A549 treated with AZD9567 at 1 μM for 4 hours (cell line): ENCODE data around the gene USP17L15. TPM values are rescaled to one million over a fixed set of nuclear protein-coding genes. Genes with fewer than 3 reads are reported as not detected.

Experiments used
- total RNA-seq: library from RNA; stranded (reverse); fragments of 200-300 nt; extraction: Qiagen RNA extraction; gene quantifications from 5 replicates; pipeline ENCODE4 v1.2.3, GENCODE V29; 2022; ENCODE audit not compliant: insufficient read depth

USP17L15 gene, protein sequence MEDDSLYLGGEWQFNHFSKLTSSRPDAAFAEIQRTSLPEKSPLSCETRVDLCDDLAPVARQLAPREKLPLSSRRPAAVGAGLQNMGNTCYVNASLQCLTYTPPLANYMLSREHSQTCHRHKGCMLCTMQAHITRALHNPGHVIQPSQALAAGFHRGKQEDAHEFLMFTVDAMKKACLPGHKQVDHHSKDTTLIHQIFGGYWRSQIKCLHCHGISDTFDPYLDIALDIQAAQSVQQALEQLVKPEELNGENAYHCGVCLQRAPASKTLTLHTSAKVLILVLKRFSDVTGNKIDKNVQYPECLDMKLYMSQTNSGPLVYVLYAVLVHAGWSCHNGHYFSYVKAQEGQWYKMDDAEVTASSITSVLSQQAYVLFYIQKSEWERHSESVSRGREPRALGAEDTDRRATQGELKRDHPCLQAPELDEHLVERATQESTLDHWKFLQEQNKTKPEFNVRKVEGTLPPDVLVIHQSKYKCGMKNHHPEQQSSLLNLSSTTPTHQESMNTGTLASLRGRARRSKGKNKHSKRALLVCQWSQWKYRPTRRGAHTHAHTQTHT
- total RNA-seq, result not detected in 5 replicates

DNA sequence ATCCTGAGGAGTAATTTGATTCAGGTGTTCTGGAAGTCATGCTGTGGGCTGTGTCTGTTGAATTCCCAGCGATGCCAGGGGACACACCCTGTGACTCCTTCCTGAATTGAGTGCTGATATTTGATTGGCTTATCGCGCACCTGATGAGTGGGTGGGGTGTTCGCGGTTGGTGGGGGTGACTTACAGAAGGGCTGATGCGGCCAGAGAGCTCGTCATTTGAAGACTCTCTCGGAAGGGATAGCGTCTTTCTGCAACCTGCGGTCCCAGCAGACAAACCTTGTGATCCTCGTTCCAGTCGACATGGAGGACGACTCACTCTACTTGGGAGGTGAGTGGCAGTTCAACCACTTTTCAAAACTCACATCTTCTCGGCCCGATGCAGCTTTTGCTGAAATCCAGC is at the start of gene USP17L15:
USP17L15 (plus strand) TSS at position 301 of the 400 bp plus-strand sequence; CDS start at position 301, 0 bp downstream.

DNA sequence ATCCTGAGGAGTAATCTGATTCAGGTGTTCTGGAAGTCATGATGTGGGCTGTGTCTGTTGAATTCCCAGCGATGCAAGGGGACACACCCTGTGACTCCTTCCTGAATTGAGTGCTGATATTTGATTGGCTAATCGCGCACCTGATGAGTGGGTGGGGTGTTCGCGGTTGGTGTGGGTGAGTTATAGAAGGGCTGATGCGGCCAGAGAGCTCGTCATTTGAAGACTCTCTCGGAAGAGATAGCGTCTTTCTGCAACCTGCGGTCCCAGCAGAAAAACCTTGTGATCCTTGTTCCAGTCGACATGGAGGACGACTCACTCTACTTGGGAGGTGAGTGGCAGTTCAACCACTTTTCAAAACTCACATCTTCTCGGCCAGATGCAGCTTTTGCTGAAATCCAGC is 23.8 kb upstream of the USP17L15 start, which contains the start of gene USP17L10:
USP17L10 (plus strand) TSS at position 301 of the 400 bp plus-strand sequence; CDS start at position 301, 0 bp downstream.

DNA sequence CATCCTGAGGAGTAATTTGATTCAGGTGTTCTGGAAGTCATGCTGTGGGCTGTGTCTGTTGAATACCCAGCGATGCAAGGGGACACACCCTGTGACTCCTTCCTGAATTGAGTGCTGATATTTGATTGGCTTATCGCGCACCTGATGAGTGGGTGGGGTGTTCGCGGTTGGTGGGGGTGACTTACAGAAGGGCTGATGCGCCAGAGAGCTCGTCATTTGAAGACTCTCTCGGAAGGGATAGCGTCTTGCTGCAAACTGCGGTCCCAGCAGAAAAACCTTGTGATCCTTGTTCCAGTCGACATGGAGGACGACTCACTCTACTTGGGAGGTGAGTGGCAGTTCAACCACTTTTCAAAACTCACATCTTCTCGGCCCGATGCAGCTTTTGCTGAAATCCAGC is 19.1 kb upstream of the USP17L15 start, which contains the start of gene USP17L11:
USP17L11 (plus strand) TSS at position 301 of the 400 bp plus-strand sequence; CDS start at position 301, 0 bp downstream.

DNA sequence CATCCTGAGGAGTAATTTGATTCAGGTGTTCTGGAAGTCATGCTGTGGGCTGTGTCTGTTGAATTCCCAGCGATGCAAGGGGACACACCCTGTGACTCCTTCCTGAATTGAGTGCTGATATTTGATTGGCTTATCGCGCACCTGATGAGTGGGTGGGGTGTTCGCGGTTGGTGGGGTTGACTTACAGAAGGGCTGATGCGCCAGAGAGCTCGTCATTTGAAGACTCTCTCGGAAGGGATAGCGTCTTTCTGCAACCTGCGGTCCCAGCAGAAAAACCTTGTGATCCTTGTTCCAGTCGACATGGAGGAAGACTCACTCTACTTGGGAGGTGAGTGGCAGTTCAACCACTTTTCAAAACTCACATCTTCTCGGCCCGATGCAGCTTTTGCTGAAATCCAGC is 14.3 kb upstream of the USP17L15 start, which contains the start of gene USP17L12:
USP17L12 (plus strand) TSS at position 301 of the 400 bp plus-strand sequence; CDS start at position 301, 0 bp downstream.

DNA sequence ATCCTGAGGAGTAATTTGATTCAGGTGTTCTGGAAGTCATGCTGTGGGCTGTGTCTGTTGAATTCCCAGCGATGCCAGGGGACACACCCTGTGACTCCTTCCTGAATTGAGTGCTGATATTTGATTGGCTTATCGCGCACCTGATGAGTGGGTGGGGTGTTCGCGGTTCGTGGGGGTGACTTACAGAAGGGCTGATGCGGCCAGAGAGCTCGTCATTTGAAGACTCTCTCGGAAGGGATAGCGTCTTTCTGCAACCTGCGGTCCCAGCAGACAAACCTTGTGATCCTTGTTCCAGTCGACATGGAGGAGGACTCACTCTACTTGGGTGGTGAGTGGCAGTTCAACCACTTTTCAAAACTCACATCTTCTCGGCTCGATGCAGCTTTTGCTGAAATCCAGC is 9.6 kb upstream of the USP17L15 start, which contains the start of gene USP17L13:
USP17L13 (plus strand) TSS at position 301 of the 400 bp plus-strand sequence; CDS start at position 301, 0 bp downstream.

DNA sequence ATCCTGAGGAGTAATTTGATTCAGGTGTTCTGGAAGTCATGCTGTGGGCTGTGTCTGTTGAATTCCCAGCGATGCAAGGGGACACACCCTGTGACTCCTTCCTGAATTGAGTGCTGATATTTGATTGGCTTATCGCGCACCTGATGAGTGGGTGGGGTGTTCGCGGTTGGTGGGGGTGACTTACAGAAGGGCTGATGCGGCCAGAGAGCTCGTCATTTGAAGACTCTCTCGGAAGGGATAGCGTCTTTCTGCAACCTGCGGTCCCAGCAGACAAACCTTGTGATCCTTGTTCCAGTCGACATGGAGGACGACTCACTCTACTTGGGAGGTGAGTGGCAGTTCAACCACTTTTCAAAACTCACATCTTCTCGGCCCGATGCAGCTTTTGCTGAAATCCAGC is 9.4 kb downstream of the USP17L15 start, which contains the start of gene USP17L17:
USP17L17 (plus strand) TSS at position 301 of the 400 bp plus-strand sequence; CDS start at position 301, 0 bp downstream.

DNA sequence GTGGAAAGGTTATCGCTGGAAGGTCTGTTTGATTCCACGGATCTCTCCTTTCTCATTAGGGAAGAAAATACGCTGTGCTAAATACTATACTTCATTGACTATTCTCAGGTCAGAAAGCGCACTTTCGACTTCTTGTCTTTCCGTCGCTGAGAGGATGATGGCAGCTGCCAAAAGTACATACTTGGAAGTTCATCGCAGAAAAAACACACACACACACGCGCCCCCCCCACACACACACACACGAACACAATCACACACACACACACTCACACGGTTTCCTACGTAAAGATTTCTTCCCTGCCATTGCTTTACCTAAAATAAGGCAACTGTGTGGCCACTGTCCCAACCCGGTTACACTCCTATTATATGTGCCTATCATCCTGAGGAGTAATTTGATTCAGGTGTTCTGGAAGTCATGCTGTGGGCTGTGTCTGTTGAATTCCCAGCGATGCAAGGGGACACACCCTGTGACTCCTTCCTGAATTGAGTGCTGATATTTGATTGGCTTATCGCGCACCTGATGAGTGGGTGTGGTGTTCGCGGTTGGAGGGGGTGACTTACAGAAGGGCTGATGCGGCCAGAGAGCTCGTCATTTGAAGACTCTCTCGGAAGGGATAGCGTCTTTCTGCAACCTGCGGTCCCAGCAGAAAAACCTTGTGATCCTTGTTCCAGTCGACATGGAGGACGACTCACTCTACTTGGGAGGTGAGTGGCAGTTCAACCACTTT is 13.9 kb downstream of the USP17L15 start, which contains the start of gene USP17L18:
USP17L18 (plus strand) TSS at position 678 of the 728 bp plus-strand sequence; CDS start at position 678, 0 bp downstream.

DNA sequence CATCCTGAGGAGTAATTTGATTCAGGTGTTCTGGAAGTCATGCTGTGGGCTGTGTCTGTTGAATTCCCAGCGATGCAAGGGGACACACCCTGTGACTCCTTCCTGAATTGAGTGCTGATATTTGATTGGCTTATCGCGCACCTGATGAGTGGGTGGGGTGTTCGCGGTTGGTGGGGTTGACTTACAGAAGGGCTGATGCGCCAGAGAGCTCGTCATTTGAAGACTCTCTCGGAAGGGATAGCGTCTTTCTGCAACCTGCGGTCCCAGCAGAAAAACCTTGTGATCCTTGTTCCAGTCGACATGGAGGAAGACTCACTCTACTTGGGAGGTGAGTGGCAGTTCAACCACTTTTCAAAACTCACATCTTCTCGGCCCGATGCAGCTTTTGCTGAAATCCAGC is 18.9 kb downstream of the USP17L15 start, which contains the start of gene USP17L19:
USP17L19 (plus strand) TSS at position 301 of the 400 bp plus-strand sequence; CDS start at position 301, 0 bp downstream.

DNA sequence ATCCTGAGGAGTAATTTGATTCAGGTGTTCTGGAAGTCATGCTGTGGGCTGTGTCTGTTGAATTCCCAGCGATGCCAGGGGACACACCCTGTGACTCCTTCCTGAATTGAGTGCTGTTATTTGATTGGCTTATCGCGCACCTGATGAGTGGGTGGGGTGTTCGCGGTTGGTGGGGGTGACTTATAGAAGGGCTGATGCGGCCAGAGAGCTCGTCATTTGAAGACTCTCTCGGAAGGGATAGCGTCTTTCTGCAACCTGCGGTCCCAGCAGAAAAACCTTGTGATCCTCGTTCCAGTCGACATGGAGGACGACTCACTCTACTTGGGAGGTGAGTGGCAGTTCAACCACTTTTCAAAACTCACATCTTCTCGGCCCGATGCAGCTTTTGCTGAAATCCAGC is 23.6 kb downstream of the USP17L15 start, which contains the start of gene USP17L20:
USP17L20 (plus strand) TSS at position 301 of the 400 bp plus-strand sequence; CDS start at position 301, 0 bp downstream.

DNA sequence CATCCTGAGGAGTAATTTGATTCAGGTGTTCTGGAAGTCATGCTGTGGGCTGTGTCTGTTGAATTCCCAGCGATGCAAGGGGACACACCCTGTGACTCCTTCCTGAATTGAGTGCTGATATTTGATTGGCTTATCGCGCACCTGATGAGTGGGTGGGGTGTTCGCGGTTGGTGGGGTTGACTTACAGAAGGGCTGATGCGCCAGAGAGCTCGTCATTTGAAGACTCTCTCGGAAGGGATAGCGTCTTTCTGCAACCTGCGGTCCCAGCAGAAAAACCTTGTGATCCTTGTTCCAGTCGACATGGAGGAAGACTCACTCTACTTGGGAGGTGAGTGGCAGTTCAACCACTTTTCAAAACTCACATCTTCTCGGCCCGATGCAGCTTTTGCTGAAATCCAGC is 28.4 kb downstream of the USP17L15 start, which contains the start of gene USP17L21:
USP17L21 (plus strand) TSS at position 301 of the 400 bp plus-strand sequence; CDS start at position 301, 0 bp downstream.

DNA sequence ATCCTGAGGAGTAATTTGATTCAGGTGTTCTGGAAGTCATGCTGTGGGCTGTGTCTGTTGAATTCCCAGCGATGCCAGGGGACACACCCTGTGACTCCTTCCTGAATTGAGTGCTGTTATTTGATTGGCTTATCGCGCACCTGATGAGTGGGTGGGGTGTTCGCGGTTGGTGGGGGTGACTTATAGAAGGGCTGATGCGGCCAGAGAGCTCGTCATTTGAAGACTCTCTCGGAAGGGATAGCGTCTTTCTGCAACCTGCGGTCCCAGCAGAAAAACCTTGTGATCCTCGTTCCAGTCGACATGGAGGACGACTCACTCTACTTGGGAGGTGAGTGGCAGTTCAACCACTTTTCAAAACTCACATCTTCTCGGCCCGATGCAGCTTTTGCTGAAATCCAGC is 33.1 kb downstream of the USP17L15 start, which contains the start of gene USP17L22:
USP17L22 (plus strand) TSS at position 301 of the 400 bp plus-strand sequence; CDS start at position 301, 0 bp downstream.

Other genes starting within 250 kb of the USP17L15 start
- gene FAM90A26, start 64.0 kb upstream of the USP17L15 start, total RNA-seq, result 0.02 TPM in 1 of 5 replicates, not detected in the others
- not detected in 5 replicates for gene USP17L10, start 23.7 kb upstream of the USP17L15 start, total RNA-seq
- gene USP17L11, start 19.0 kb upstream of the USP17L15 start, total RNA-seq, result 0.06 TPM in 1 of 5 replicates, not detected in the others
- gene USP17L12, start 14.2 kb upstream of the USP17L15 start, total RNA-seq, result not detected in 5 replicates
- gene USP17L13, start 9.5 kb upstream of the USP17L15 start, total RNA-seq, result not detected in 5 replicates
- not detected in 5 replicates for gene USP17L17, start 9.5 kb downstream of the USP17L15 start, total RNA-seq
- not detected in 5 replicates for gene USP17L18, start 14.2 kb downstream of the USP17L15 start, total RNA-seq
- gene USP17L19, start 19.0 kb downstream of the USP17L15 start, total RNA-seq, result not detected in 5 replicates
- not detected in 5 replicates for gene USP17L20, start 23.7 kb downstream of the USP17L15 start, total RNA-seq
- not detected in 5 replicates for gene USP17L21, start 28.5 kb downstream of the USP17L15 start, total RNA-seq
- gene USP17L22, start 33.2 kb downstream of the USP17L15 start, total RNA-seq, result not detected in 5 replicates
- gene USP17L24, start 90.8 kb downstream of the USP17L15 start, total RNA-seq, result not detected in 5 replicates
- not detected in 5 replicates for gene USP17L25, start 95.5 kb downstream of the USP17L15 start, total RNA-seq
- not detected in 5 replicates for gene USP17L26, start 100.3 kb downstream of the USP17L15 start, total RNA-seq
- gene USP17L5, start 105.0 kb downstream of the USP17L15 start, total RNA-seq, result not detected in 5 replicates
- not detected in 5 replicates for gene USP17L27, start 109.8 kb downstream of the USP17L15 start, total RNA-seq
- not detected in 5 replicates for gene USP17L28, start 114.5 kb downstream of the USP17L15 start, total RNA-seq
- gene USP17L29, start 119.3 kb downstream of the USP17L15 start, total RNA-seq, result not detected in 5 replicates
- gene USP17L30, start 128.7 kb downstream of the USP17L15 start, total RNA-seq, result not detected in 5 replicates
- gene DEFB131A, start 210.0 kb downstream of the USP17L15 start, total RNA-seq, result not detected in 5 replicates